ENCODE results near the gene ZNF837. TPM values are rescaled to one million over a fixed set of nuclear protein-coding genes. Genes with fewer than 3 reads are reported as not detected.

ZNF837 gene
- total and polyA plus RNA-seq, 2 of the 4 experiments (the other 2 are of a cell fraction), result 0.54 to 1.2 TPM

DNA sequence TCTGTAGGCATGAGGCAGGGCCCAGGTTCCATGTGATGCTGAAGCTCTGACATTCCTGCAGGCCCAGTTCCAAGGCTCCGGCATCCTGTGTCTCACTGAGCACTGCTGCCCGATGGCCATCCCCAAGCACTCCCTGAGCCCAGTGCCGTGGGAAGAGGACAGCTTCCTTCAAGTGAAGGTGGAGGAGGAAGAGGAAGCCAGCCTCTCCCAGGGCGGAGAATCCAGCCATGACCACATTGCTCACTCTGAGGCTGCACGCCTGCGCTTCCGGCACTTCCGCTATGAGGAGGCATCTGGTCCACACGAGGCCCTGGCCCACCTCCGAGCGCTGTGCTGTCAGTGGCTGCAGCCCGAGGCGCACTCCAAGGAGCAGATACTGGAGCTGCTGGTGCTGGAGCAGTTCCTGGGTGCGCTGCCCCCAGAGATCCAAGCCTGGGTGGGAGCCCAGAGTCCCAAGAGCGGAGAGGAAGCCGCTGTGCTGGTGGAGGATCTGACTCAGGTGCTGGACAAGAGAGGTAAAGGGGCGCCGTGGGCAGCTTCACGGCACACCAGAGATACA, 46.1 kb downstream of the ZNF837 start:
- Histone ChIP-seq H3K4me1 (ENCODE audit: control insufficient read depth, insufficient read depth, low read length) (no peaks in the 10 kb centered on the region), H3K4me3 (ENCODE audit: insufficient read depth, low read depth, low read length) (no peak overlapping the region), H4K91ac (ENCODE audit: insufficient read depth, low read depth, low read length) (no peak overlapping the region), H2AK9ac (replicated peaks; ENCODE audit: low read depth, low read length, poor library complexity) (no peak overlapping the region), H4K5ac (ENCODE audit: low read depth, low read length) (no peak overlapping the region), H4K20me1 (ENCODE audit: insufficient read depth, low read length) (peaks cover 5% of the 10 kb centered on the region; the same call in 1 of the 2 replicates), H3K27me3 (ENCODE audit: control insufficient read depth, insufficient read depth, low read length) (no peaks in the 10 kb centered on the region), H2AFZ (replicated peaks; ENCODE audit: low read length, poor library complexity) (no peak overlapping the region), H3K23ac (ENCODE audit: low read depth, low read length) (no peak overlapping the region), H3K4me2 (ENCODE audit: low read depth, low read length) (no peak overlapping the region), H3K9me3 (ENCODE audit: control insufficient read depth, insufficient read depth, low read length) (peaks cover 15% of the 10 kb centered on the region), H3K9ac (ENCODE audit: low read depth, low read length) (no peak overlapping the region), H4K8ac (ENCODE audit: low read depth in 2 of 2, low read length in 2 of 2) (no peak overlapping the region), H2BK15ac (ENCODE audit: low read depth, low read length) (no peak overlapping the region), H3K36me3 (ENCODE audit: control insufficient read depth, insufficient read depth, low read length) (peaks cover 38% of the 10 kb centered on the region), H3K27ac (ENCODE audit: insufficient read depth, low read length) (no peak overlapping the region), H3K14ac (replicated peaks; ENCODE audit: low read depth, low read length) (no peak overlapping the region), H2BK20ac (ENCODE audit: low read depth, low read length) (no peak overlapping the region), H2BK5ac (ENCODE audit: low read depth, low read length, poor library complexity, severe bottlenecking) (no peak overlapping the region), H3K79me1 (ENCODE audit: low read depth in 1 of 2, low read length in 2 of 2) (peaks cover 13 to 39% of the 10 kb centered on the region in 2 experiments; a peak in 3 of 4 replicates), H3K18ac (ENCODE audit: low read depth, low read length) (no peak overlapping the region), H3K9me1 (ENCODE audit: insufficient read depth, low read length) (peaks cover 8% of the 10 kb centered on the region), H3K4ac (ENCODE audit: low read depth, low read length) (no peak overlapping the region), H2AK5ac (ENCODE audit: low read depth, low read length) (no peak overlapping the region), H3K56ac (ENCODE audit: extremely low read depth, insufficient read depth, low read length) (no peak overlapping the region), H2BK120ac (ENCODE audit: low read depth, low read length) (no peak overlapping the region)
- 95% methylated on average over 9 of the region's 19 CpGs; no CpG with 5 or more reads in 1 of the 2 experiments for WGBS, 2 experiments (ENCODE audit: extremely low coverage in 2 of 2, insufficient read length in 1 of 2)
- ATAC-seq (ENCODE audit: low read depth), result no peak
- in situ Hi-C loops (cut with MboI; ENCODE audit: low sequenced_read_pairs), result no loop called here
- BruUV-seq (replicated peaks), result no TSS peak
- TF ChIP-seq POLR2A (IDR thresholded peaks at IDR 0.05; ENCODE audit: low read depth, low read length) (no peak), FOS (IDR thresholded peaks at IDR 0.05; ENCODE audit: low read depth, low read length) (no peak), NFE2L2 (IDR thresholded peaks at IDR 0.05; ENCODE audit: low read depth, low read length) (no peak), MAFK (IDR thresholded peaks at IDR 0.05; ENCODE audit: low read depth, low read length) (no peak), MAZ (IDR thresholded peaks at IDR 0.05; ENCODE audit: borderline replicate concordance, low read depth, low read length) (no peak)
- TF ChIP-seq, protein P1, sequence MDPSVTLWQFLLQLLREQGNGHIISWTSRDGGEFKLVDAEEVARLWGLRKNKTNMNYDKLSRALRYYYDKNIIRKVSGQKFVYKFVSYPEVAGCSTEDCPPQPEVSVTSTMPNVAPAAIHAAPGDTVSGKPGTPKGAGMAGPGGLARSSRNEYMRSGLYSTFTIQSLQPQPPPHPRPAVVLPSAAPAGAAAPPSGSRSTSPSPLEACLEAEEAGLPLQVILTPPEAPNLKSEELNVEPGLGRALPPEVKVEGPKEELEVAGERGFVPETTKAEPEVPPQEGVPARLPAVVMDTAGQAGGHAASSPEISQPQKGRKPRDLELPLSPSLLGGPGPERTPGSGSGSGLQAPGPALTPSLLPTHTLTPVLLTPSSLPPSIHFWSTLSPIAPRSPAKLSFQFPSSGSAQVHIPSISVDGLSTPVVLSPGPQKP (IDR thresholded peaks at IDR 0.05; ENCODE audit: borderline replicate concordance, low read depth, low read length), result no peak
- POLR2A ChIA-PET (ENCODE audit: unreplicated experiment), result no interaction called here
- dilution Hi-C loops (cut with HindIII; ENCODE audit: low sequenced_read_pairs, unreplicated experiment), result no loop called here
- CTCF ChIA-PET, result no interaction called here
- intact Hi-C loops (cut with micrococcal nuclease), result no loop called here
- no peak for DNase-seq

Data from IMR-90 (cell line).